Measurements from ENCODE around the gene PRICKLE2.

DNA sequence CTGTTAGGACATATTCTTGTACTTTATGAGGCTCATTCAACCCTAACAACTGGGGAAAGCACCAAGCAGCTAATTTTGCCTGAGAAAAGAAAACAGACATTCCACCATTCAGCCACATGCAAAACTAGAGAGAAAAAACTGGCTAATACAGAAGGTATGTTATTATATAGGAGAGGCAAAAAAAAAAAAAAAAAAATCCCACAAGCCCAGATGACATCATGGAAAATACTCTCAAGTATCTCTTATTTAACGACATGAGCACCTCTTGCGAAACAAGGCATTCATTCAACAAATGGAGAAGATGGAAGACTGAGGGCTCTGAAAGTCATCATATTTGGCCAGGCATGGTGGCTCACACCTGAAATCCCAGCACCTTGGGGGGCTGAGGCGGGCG, 61.5 kb downstream of the PRICKLE2 start:
- TF ChIP-seq GATA2 (IDR thresholded peaks at IDR 0.05; ENCODE audit: low read depth, low read length) (no peak), GATA3 (IDR thresholded peaks at IDR 0.05; ENCODE audit: low read depth, low read length) (no peak)
